Lower leg skin (tissue), 3 donors: ENCODE measurements around the gene RIC1.

Experiments used
- POLR2A ChIP-seq, 2 donors: fragments of 450-650 bp; IDR thresholded peaks; one replicate each; pipeline ENCODE4 v1.6.1; 2016 to 2017; ENCODE audit warnings: antibody characterized with exemption in 2 of 2, mild to moderate bottlenecking in 1 of 2, moderate library complexity in 1 of 2
- TF ChIP-seq, protein P1 (sequence below), 3 donors: fragments of 450-650 bp; IDR thresholded peaks; one replicate each; pipeline ENCODE4 v1.5.1; 2016; ENCODE audit warnings: antibody characterized with exemption in 3 of 3, mild to moderate bottlenecking in 3 of 3, moderate library complexity in 2 of 3

DNA sequence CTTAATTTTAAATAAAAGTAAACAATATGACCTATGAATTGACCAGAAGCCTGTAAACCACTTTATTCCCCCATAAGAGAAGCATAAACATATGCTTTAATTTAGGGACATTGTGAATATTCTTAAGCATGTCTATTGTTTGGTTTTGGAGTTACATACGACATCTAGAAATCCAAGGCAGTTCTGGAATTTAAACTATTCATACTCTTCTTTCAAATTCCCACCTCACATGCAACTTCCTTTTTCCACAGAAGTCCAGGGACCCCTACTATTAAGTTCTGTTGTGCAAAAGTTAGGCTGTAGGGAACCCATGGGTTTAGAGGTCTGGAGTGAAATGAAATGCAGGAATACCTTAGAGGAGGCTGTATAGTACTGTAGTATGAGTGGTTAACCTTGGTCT, 2.1 kb downstream of the RIC1 start:
- TF ChIP-seq, protein P1, sequence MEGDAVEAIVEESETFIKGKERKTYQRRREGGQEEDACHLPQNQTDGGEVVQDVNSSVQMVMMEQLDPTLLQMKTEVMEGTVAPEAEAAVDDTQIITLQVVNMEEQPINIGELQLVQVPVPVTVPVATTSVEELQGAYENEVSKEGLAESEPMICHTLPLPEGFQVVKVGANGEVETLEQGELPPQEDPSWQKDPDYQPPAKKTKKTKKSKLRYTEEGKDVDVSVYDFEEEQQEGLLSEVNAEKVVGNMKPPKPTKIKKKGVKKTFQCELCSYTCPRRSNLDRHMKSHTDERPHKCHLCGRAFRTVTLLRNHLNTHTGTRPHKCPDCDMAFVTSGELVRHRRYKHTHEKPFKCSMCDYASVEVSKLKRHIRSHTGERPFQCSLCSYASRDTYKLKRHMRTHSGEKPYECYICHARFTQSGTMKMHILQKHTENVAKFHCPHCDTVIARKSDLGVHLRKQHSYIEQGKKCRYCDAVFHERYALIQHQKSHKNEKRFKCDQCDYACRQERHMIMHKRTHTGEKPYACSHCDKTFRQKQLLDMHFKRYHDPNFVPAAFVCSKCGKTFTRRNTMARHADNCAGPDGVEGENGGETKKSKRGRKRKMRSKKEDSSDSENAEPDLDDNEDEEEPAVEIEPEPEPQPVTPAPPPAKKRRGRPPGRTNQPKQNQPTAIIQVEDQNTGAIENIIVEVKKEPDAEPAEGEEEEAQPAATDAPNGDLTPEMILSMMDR (IDR thresholded peaks at IDR 0.05), result no peak
- no peak for TF ChIP-seq POLR2A (IDR thresholded peaks at IDR 0.05)
